ENCODE results near the gene SKAP2.

The SKAP2 gene

GRCh38 chr7:26690135-26690805 is 174.1 kb downstream of the SKAP2 start:
- no peak for DNase-seq

DNA sequence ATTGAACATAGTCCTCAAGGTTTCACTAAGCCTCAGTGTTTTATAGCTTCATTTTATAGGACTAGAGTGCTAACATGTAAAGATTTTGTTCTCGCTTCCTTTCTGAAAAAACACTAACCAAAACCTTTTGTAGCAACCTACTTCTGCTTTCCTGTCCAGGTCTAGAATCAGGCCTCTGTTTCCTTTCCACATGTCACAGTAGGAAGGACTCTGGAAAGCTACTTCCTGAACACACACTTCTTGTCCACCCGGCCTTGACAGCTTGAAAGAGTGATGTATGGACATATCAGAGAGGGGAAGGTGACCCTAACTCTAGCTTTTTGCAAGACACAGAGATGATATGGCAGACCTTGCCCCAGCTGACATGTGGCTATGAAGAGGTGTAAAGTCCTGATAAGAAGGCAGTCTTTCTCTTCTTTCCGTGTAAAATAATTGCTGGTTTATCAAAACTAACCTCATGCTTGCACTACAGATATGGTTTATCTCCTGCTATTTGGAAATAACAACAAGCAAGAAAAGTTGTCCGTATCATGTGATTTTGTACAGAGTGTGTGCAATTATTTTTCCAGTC is 175.4 kb downstream of the SKAP2 start:
- no peak for DNase-seq

- no peak for DNase-seq
Measured at GRCh38 chr7:26688388-26688787, 176.0 kb downstream of the SKAP2 start.

- no peak for DNase-seq
Measured at GRCh38 chr7:26687032-26687431, 177.4 kb downstream of the SKAP2 start.

DNA sequence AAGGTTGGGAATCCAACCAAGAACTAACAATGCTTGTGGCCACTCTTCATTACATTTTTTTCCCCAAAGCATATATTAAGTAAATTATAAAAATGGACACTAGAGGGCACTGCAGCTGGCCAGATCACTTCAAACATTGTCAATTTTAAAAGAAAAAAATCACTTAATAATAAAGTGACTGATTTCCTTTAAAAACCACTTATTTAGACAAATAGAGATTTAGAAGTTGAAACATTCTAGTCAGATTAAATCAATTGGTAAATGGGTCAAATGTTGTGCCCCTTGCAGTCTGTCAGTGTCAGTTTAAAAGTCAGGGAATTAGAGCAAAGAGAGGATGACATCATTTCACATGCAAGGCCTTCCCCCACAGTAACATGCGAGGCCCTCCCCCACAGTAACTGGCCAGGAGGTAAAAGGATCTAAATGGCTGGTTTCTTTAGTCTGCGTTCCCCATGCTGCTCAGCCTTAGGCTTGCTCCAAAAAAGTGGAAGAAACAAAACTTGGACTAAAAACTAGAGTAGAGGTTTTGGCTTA is 177.9 kb downstream of the SKAP2 start:
- no peak for DNase-seq

DNA sequence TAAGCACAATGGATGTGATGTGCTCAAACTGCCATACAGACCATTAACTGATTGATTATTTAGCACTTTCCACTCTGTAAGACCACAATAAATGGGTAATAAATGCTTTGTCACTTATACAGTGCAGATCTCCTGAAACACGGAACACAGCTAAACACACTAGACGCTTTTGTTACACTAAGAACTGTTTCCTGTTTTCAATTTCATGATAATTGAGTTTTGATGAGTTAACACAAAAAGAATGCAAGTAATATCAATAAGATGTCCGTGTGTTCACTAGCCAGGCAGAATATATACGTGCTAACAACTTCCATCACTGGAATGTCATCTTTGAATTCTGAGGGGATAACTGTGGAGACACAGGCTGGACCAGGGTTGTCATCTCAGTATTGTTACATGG is 178.8 kb downstream of the SKAP2 start:
- DNase-seq = no peak

GRCh38 chr7:26684447-26684846 is 179.9 kb downstream of the SKAP2 start:
- DNase-seq = no peak

DNA sequence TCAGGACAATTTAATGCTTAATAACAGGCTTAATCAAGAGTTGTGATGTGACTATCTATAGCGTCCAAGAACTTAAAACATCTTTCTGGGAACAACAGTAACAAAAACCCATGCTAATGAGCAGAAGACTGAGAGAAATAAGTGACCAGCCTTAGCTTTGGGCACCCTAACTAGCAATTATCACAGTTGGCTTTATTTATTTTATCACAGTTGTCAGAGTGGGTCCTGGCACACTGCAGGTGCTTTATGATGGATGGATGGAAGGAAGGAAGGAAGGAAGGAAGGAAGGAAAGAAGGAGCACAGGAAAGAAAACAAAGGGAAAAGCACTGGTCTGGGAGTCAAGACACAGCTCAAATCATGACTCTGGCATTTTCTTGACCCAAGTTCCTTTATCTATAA is 181.1 kb downstream of the SKAP2 start:
- no peak for DNase-seq

- no peak for DNase-seq
Measured at GRCh38 chr7:26681819-26682418, 182.5 kb downstream of the SKAP2 start.

DNA sequence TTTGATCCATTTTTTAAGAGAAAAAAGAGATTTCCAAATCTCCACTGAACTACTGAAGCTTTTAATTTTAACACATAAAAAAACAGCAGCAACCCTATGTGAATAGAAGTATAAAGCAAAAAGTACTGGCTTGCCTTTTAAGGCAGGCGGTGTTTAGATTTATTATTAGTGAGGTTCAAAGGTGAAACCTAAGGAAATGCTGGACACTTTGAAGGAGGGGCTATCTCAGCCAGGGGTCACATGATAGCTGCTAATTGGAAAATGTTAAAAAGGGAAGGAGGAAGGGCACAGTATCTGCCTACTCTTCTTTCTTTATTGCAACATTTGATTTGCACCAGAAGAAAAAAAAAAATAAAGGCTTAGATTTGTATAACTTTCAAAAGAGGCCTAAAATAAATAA is 183.8 kb downstream of the SKAP2 start:
- DNase-seq = no peak

DNA sequence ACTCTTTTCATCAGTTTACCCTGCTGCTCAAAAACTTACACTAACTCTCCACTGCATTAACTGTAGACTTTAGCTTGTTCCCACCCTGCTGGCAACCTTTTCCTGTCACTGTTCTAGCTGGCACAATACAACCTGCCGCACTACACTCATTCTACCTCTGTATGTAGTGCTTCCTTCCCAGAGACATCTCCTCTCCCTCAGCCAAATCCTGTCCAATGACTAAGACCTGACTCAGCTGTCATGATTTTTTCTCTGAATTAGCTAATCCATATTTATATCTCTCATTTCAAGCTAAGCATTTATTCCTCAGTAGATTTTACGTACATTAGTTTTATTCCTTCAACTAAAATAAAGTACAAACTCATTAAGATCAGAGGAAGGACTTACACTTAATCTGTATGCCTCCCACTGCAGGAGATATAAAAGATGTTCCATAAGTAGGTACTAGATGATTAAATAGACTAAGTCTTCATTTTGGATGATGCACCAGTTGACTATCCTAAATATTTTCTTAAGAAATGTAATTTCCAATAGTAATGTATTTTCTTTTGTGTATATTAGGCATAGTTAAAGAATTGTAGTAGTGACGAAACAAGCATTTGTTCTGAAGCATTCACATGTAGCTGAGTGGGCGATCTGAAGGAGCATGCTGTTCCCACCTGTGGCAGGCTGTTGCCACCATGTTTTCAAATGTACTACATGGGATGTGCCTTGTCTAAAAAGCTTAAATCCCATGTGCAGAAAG is 189.1 kb downstream of the SKAP2 start:
- no peak for DNase-seq

DNA sequence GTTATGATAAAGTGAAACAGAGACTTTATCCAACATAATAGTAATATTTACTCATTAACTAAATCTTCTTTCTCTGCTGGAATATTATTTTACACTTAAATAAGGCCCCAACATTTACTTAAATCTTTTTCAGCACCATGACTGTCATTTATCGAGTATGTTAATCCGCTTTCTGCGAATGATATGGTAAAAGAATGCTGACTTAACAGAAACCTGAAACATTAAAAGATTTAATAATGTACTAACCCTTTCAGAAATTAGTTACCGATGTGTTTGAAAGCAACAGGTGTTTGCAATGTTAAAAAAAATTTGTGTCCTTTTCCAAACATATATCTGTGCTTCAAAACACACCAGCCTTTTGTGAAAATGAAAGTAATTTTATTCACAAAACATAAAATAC is 190.5 kb downstream of the SKAP2 start:
- no peak for DNase-seq

DNA sequence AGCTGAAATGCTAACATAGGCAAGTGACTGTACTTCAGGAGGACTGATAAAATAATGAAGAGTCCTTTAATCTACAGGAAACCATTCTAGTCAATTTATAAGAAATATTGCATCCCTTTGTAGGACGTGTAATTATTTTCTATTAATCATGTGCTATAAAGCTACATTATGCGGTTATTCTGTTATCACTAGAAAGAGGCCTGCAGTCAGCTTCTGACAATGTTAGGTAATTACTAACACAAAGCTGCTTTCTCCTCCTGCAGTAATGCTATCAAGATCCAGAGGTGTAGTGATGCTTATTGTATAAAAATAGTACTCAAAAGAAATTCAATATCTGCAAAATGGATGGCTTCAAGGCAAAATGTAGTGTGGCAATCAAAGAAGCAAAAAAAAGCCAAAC is 191.1 kb downstream of the SKAP2 start:
- DNase-seq = no peak

DNA sequence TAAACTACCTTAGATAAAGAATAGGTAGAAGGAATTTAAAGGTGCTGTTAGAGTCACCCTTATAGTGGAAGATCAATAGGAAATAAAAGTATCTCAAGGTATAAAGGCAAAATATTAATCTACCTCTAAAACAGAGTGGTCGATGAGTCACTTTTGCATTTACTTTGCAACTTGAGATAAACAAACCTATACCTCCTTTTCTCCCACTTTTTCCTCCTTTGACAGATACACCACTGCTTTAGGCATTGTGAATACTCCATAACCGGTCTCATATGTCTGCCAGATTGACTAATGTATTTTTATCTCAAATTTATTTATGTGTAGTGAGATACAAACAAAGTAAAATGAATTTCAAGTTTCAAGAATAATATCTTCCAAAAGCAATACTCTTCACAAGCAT is 193.5 kb downstream of the SKAP2 start:
- DNase-seq = no peak

- DNase-seq = no peak
Measured at GRCh38 chr7:26670290-26670689, 194.1 kb downstream of the SKAP2 start.

DNA sequence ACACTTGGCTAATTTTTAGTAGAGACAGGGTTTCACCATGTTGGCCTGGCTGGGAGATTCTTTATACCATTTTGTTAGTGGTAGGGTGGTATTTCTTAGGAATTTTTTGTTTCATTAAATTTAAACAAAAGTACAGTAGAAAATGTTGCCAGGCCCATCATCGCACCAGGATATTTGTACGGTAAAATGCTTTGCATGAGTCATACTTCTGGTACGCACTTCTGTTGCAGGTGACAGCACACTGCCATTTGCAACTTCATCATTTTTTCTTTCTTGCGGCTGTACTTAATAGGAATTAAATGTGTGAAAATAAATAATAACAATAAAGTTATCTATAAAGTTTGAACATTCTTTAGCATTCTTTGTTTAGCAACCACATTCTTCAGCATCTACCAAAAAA is 195.6 kb downstream of the SKAP2 start:
- DNase-seq = no peak

DNA sequence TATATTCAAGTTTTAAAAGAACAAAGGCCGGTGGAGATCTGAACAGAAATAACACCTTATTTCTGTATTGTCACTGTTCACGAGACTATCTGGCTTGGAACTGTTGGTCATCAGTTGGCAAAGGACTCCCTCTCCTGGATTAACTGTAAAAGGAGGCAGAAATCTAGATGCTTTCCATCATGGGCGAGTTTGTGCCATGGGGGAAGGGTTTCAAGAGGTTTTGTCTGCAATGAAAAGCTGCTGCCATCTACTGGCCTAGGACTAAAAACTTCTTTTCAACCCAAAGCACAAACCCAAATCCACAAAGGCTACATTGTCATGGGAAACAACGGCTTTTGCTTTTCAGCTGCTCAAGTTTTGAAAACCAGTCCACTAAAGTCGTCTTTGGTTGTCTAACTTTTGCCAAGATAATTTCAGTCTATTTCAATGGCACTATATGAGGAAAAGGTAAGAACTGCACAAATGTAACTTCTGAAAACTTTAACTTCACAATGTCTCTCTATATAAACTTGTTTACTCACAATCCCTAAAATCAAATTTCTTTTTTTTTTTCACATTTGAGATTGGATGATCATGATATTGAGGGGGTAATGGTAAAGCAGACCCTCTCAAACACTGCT is 196.8 kb downstream of the SKAP2 start:
- peak; percentile 67 for DNase-seq

DNA sequence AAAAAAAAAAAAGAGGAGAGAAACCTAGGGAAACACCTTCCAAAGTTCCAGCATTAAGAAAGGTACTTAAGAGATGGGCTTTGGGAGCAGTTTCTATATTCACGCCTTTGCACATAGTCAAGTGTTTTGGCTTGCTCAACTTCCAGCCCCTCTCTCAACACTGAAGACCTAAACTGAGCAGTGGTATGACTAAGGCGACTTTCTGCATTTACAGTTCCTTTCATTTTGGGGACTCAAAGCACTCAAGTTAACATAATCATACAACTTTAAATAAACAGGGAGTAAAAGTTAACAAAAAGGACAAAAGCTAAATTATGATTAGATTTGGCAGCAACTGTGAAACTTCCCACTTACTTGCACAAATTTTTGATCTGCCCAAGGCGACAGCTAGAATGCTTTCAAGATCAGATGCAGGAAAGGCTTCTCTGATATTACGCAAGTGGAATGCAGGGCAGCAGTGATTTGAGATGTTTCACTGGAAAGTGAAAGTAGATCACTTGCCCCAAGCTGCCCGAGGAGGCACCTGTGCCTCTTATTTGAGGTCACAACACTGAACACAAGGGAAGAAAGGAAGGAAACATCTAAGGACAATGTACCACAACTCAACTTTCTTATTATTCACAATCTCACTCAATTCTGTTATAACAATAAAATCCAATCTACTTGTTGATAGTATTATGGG is 199.5 kb downstream of the SKAP2 start:
- DNase-seq = peak; percentile 64

GRCh38 chr7:26664274-26664673 is 200.1 kb downstream of the SKAP2 start:
- DNase-seq = no peak

DNA sequence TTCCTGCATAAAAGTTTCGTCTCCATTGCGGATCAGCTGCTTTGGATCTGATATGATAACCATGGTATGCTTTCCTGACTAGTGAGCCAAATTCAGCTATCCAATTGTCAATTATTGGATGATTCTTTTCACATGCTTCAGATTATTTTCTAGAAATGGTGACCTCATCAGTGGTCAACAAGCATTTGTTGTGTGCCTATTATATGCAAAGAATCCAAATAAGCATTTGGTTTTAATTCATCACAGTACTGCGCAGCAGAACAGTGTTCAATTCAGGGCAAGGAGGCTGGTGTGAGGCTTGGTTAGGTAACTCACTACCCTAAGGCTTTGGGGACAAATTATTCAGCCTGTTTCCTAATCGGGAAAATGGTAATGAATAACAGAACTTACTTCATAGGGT is 200.5 kb downstream of the SKAP2 start:
- DNase-seq = no peak

DNA sequence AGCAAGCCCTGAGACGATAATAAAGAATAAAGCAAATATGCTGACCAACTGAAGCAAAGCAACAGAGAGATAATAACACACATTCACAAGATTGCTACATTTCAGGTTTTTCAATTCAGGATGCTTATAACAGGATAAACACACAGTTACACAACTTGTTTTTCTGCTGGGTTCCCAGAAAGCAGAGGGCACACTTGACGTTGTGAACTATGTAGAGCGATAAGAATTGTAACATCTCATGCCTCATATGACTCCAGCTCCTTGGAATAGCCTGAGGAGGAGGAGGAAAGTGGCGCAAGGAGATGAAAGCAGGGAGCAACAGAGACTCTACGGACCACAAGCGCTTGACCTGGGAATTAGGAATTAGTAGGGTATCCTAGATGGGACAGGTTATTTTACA is 201.7 kb downstream of the SKAP2 start:
- DNase-seq = no peak

GRCh38 chr7:26659121-26659520 is 205.3 kb downstream of the SKAP2 start:
- DNase-seq = no peak

Measured in activated effector memory CD4-positive, alpha-beta T cell treated with anti-CD3 and anti-CD28 coated beads, Interleukin-2, amount 50 U/mL, for 16 hours (primary cell).